ENCODE data around the gene FAM170A.

FAM170A gene

GRCh38 chr5:119629339-119629738 lies at the start of gene FAM170A:
TSS of gene FAM170A (plus strand) at chr5:119629558. CDS start at chr5:119629769, 211 bp downstream.
- no peak for DNase-seq

- DNase-seq: no peak
Measured at GRCh38 chr5:119582987-119583386, 46.4 kb upstream of the FAM170A start.

GRCh38 chr5:119583684-119584083 lies 45.7 kb upstream of the FAM170A start:
- no peak for DNase-seq

GRCh38 chr5:119596046-119596445 lies 33.3 kb upstream of the FAM170A start:
- DNase-seq: no peak

GRCh38 chr5:119597728-119598298 lies 31.5 kb upstream of the FAM170A start:
- DNase-seq: no peak

GRCh38 chr5:119613937-119614336 lies 15.4 kb upstream of the FAM170A start:
- no peak for DNase-seq

- DNase-seq: no peak
Measured at GRCh38 chr5:119614838-119615237, 14.5 kb upstream of the FAM170A start.

- no peak for DNase-seq
Measured at GRCh38 chr5:119626086-119626485, 3.3 kb upstream of the FAM170A start.

GRCh38 chr5:119630752-119631440 lies 1.5 kb downstream of the FAM170A start:
- DNase-seq: no peak

- no peak for DNase-seq
Measured at GRCh38 chr5:119631660-119632059, 2.3 kb downstream of the FAM170A start.

GRCh38 chr5:119651486-119651885 lies 22.1 kb downstream of the FAM170A start:
- DNase-seq: no peak

GRCh38 chr5:119655061-119655460 lies 25.7 kb downstream of the FAM170A start:
- DNase-seq: no peak

GRCh38 chr5:119656023-119656422 lies 26.7 kb downstream of the FAM170A start:
- DNase-seq: no peak

GRCh38 chr5:119666542-119666941 lies 37.2 kb downstream of the FAM170A start:
- DNase-seq: no peak

- no peak for DNase-seq
Measured at GRCh38 chr5:119678351-119679028, 49.1 kb downstream of the FAM170A start.

- DNase-seq: no peak
Measured at GRCh38 chr5:119680080-119680479, 50.7 kb downstream of the FAM170A start.

GRCh38 chr5:119681734-119682133 lies 52.4 kb downstream of the FAM170A start:
- DNase-seq: no peak

GRCh38 chr5:119682372-119682771 lies 53.0 kb downstream of the FAM170A start:
- DNase-seq: no peak
